Fibroblast of mammary gland (primary cell): ENCODE data around the gene RNF13.
A peak's percentile ranks its signal among the peaks of the same experiment; 100 is the strongest.

ENCODE experiments used
- DNase-seq: peaks from one replicate; pipeline ENCODE4 v3.0.0-alpha.2; 2010; ENCODE audit warnings: low read depth
- H3K4me3 ChIP-seq: 2 replicates; pipeline ENCODE4 v1.5.1; 2011; ENCODE audit warnings: low read depth, mild to moderate bottlenecking, low read length, moderate library complexity; ENCODE audit not compliant: control insufficient read depth
- TF ChIP-seq, protein P1 (sequence below): conservative IDR thresholded peaks from 2 replicates; pipeline ENCODE4 v1.5.1; 2011; ENCODE audit warnings: low read depth, low read length, inconsistent platforms; ENCODE audit not compliant: control insufficient read depth, insufficient read depth

The RNF13 gene

DNA sequence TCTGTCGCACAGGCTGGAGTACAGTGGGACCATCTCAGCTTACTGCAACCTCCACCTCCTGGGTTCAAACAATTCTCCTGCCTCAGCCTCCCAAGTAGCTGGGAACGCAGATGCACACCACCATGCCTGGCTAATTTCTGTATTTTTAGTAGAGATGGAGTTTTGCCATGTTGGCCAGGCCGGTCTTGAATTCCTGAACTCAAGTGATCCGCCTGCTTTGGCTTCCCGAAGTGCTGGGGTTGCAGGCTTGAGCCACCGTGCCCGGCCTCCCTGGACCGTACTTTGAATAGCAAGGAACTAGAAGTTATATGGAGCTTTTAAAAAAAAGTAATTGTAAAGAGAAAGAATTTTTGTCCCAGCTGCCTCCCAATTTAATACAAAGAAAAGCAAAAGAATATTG is 12.3 kb upstream of the RNF13 start:
- DNase-seq: no peak
- H3K4me3 ChIP-seq: no peak overlapping the region
- TF ChIP-seq, protein P1, sequence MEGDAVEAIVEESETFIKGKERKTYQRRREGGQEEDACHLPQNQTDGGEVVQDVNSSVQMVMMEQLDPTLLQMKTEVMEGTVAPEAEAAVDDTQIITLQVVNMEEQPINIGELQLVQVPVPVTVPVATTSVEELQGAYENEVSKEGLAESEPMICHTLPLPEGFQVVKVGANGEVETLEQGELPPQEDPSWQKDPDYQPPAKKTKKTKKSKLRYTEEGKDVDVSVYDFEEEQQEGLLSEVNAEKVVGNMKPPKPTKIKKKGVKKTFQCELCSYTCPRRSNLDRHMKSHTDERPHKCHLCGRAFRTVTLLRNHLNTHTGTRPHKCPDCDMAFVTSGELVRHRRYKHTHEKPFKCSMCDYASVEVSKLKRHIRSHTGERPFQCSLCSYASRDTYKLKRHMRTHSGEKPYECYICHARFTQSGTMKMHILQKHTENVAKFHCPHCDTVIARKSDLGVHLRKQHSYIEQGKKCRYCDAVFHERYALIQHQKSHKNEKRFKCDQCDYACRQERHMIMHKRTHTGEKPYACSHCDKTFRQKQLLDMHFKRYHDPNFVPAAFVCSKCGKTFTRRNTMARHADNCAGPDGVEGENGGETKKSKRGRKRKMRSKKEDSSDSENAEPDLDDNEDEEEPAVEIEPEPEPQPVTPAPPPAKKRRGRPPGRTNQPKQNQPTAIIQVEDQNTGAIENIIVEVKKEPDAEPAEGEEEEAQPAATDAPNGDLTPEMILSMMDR: no peak

DNA sequence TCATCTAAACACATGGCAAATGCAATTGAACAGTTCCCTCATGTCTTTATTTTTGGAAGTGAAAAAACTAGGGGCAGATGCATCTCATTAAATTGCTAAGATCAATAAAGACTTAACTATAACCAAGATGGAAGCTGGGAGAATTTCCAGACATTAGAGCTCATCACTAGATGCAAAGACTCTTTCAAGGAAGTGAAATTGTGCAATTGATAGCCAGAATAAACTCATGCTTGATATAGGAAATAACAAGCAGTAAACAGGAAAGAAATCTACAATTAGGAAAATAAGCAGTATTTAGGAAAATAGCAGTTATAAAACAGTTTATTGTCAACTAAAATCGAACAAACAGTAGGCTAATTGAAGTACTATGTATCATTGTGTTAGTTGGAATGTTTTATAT is 11.8 kb upstream of the RNF13 start:
- no peak overlapping the region for H3K4me3 ChIP-seq
- TF ChIP-seq, protein P1: no peak
- DNase-seq: no peak

DNA sequence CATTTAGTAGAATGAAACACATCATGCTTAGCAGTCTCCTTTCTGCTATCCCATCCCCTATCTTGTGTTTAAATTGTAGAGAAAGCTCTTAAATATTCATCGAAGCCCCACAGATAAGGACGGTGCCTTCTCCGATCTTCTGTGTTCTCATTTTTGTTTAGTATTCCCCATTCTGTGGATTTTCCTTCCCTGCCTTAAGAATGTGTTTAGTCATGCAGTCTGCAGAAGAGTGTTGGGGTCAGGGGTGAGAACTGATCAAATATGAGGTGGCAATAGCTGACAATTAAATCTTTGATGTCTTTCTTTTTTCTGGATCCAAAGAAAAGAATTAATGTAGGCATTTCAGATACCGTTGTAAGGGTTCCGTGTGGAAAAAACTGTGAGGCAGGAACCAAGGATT is 11.4 kb upstream of the RNF13 start:
- no peak overlapping the region for H3K4me3 ChIP-seq
- DNase-seq: no peak
- TF ChIP-seq, protein P1: no peak

DNA sequence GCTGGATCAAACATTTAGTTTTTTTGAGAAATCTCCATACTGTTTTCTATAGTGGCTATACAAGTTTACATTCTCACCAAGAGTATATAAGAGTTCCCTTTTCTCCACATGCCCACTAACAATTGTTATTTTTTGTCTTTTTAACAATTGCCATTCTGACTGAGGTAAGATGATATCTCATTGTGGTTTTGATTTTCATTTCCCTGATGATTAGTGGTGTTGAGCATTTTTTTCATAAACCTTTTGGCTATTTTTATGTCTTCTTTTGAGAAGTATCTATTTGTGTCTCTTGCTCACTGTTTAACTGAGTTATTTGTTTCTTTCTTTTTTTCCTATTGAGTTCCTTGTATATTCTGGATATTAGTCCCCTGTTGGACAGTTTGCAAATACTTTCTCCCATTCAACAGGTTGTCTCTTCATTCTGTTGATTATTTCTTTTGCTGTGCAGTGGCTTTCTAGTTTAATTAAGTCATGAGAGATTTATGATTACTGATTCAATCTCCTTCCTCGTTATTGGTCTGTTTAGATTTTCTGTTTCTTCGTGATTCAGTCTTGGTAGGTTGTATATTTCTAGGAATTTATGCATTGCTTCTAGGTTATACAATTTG is 6.7 kb upstream of the RNF13 start:
- TF ChIP-seq, protein P1: no peak
- DNase-seq: no peak
- no peak overlapping the region for H3K4me3 ChIP-seq

DNA sequence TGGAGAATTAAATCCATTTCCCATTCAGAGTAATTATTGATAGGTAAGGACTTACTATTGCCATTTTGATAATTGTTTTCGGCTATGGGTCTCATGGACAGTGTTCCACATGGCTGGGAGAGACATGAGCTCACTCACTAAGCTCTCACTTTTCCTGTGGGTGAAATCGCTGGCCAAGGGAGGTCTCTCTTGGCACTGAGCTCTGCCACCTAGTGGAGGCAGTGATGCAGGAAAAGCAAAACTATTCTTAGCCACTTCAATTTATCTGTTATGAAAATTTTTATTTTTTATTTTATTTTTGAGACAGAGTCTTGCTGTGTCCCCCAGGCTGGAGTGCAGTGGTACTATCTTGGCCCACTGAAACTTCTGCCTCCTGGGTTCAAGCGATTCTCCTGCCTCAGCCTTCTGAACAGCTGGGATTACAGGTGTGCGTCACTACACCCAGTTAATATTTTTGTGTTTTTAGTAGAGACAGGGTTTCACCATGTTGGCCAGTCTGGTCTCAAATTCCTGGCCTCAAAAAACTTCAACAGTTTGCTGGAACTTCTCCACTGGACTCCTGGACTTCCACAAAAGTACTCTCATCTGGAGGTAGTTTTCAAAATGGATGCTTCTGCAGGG is 4.7 kb upstream of the RNF13 start:
- H3K4me3 ChIP-seq: no peak overlapping the region
- DNase-seq: peak; percentile 81
- TF ChIP-seq, protein P1: peak; percentile 95

DNA sequence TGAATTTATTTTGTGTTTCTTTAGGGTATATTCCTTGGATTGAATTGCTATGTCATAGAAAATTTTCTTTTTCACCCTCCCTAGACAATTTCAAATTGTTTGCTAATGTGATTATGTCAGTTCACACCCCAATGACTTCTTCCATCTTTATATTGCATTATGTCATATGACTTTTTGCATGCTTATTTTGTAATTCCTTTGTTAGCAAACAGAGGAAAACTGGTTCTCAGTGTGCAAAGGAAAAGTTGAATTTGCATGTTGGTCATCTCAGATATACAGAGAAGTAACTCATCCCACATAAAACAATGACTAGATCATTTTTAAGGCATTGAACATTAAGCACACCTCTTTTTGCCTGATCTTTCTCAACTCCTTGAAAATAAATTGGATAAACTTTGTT is 3.3 kb upstream of the RNF13 start:
- no peak overlapping the region for H3K4me3 ChIP-seq
- DNase-seq: no peak
- TF ChIP-seq, protein P1: no peak

DNA sequence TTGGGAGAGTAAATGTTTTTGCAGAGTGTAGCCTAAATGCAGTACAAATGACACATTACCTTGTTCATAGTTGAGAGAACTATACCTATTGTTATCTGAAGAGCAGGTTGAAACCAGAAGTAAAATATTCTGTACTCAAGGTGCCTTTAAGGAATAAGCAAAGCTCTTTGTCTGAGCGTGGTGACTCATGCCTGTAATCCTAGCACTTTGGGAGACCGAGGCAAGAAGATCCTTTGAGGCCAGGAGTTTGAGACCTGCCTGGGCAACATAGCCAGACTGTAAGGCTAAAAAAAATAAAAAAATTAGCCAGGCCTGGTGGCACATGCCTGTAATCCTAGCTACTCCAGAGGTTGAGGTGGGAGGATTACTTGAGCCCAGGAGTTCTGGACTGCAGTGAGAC is 2.2 kb upstream of the RNF13 start:
- no peak for DNase-seq
- TF ChIP-seq, protein P1: no peak
- H3K4me3 ChIP-seq: no peak overlapping the region
